Measurements from ENCODE around the gene NFATC1.

Gene NFATC1

GRCh38 chr18:79445696-79446561, 50.2 kb downstream of the NFATC1 start:
- no peak for DNase-seq

GRCh38 chr18:79446931-79447330, 51.2 kb downstream of the NFATC1 start:
- DNase-seq = no peak

DNA sequence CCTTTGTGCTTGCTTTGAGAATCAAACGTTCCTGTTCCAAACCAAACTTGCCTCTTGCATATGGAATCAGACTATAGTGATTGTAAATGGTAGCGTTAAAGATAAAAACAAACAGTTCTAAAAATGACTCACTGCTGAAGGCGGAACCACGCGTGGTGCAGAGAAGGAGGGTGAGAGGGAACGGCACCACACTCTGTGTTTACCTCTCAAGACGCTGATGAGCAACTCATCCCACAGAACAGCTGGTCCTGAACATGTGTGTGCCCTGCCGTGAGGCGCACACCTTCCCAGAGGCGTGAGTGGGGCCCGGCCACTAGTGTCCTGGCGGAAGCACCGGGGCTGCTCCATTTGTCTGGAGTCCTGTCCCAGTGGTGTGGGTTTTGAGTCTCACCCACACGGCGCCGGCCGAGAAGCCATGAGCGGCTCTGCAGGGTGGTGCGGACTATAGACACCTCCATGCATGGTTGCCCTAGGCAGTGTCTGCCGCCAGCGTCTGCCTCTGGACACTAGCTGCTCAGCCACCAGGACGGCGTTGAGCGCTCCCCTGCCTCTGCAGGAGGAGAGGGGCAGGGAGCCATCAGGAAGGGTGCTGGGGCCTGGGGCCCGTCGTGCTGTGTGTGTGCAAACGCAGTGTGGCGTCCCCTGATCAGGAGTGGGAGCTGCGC, 52.1 kb downstream of the NFATC1 start:
- no peak for DNase-seq

DNA sequence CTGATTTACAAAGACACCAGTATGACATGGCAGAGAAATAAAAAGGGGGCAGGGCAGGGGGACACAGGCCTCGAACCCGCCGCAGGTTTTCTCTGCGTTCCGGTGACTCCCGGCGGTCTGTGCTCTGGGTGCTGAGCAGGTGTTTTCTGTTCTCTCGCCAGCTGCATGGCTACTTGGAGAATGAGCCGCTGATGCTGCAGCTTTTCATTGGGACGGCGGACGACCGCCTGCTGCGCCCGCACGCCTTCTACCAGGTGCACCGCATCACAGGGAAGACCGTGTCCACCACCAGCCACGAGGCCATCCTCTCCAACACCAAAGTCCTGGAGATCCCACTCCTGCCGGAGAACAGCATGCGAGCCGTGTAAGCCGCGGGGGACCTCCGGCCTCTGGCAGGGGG, 52.9 kb downstream of the NFATC1 start:
- DNase-seq = no peak

- DNase-seq = no peak
Measured at GRCh38 chr18:79449551-79450288, 54.0 kb downstream of the NFATC1 start.

- DNase-seq = no peak
Measured at GRCh38 chr18:79450289-79451080, 54.8 kb downstream of the NFATC1 start.

- no peak for DNase-seq
Measured at GRCh38 chr18:79451237-79452125, 55.8 kb downstream of the NFATC1 start.

GRCh38 chr18:79452190-79452990, 56.7 kb downstream of the NFATC1 start:
- DNase-seq = no peak

GRCh38 chr18:79452991-79453645, 57.4 kb downstream of the NFATC1 start:
- no peak for DNase-seq

DNA sequence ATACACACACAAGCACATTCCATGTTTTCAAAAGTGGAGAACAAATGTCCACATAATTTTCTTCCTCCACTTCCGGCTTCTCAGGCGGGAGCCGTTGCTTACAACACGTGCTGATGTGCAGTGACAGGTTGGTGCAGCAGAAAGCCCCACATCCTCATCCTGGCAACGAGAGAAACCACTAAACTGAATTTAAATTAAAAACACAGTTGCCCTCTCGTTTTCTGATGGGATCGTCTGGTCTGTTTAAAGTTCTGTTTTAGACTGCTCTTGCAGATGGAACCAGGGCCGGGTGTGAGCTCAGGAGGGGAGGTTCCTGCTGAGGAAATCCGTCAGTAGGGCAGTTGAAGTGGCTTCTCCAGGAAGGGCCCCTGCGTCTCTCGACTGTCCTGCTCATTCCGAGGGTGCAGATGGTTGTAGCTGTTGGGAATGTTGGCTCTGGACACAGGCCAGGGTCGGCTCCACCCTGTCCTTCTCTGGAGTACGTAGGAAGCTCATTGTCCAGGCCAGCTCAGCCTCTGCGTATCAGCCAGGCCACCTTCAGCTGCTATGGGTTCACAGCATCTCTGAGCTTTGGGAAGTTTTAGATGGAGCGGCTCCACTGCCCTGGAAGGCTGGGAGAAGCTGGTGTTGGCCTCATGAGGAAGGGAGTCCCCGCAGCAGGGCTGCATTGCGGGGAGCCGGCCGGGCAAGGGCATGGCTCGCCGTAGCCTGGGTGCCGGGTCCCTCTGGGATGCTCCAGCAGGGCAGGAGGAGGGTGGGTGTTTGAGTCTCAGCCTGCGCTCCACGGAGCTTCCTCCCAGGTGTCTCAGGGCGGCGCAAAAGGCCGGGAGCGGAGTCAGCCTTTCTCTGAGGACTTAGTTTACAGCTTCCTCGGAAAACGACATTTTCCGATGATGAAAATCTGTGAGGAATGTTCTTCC, 58.3 kb downstream of the NFATC1 start:
- DNase-seq = no peak

DNA sequence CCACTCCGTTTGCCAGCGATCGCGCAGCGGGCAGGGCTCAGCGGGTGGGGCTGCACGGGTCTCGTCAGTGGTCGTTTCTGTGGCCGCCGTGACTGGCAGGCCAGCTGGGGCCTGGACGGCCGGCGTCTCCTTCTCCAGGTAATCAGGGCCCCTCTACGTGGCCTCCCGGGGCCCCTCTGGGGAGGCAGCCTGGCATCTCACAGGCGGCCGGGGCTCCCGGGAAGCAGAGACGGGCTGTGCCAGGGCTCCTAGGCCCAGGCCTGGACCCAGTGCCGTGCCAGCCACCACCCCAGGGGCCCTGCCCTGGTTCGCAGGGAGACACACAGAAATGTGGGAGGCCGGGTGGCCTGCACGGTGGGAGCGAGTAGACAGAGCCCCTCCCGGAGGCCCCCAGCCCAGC, 59.5 kb downstream of the NFATC1 start:
- no peak for DNase-seq

GRCh38 chr18:79456105-79456980, 60.6 kb downstream of the NFATC1 start:
- no peak for DNase-seq

DNA sequence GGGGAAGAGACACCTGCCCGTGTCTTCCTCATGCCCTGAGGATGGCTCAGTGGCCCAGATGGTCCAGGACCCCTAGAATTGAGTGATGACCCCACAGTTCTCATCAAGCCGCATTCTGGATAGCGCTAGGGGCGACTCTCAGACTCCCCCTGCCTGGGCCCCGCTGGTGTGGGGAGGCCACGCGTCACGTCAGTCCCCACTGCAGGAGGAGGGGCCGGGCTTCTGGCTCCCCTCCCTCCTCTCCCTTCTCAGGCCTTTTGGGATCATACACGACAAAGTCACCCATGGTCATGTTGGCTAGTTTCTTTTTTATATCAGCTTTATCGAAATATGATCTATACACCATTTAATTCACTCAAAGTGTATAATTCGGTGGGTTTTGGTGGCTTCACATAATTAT, 61.5 kb downstream of the NFATC1 start:
- no peak for DNase-seq

DNA sequence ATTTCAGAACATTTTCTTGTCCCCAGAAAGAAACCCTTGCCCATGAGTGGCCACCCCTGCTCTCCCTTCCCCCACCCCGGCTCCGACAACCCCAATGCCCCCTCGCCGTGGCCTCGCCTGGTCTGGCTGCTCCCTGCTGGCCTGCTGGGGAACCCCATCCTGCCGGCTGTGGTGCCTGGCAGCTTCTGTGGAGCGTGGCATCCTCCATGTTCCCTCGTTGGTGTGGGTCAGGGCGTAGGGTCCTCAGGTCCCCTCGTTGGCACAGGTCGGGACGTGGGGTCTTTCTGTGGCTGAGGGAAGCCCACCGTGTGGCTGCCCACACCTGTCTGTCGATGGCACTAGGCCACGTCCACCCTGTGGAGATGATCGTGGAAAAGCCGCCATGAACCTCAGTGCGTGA, 61.9 kb downstream of the NFATC1 start:
- no peak for DNase-seq

DNA sequence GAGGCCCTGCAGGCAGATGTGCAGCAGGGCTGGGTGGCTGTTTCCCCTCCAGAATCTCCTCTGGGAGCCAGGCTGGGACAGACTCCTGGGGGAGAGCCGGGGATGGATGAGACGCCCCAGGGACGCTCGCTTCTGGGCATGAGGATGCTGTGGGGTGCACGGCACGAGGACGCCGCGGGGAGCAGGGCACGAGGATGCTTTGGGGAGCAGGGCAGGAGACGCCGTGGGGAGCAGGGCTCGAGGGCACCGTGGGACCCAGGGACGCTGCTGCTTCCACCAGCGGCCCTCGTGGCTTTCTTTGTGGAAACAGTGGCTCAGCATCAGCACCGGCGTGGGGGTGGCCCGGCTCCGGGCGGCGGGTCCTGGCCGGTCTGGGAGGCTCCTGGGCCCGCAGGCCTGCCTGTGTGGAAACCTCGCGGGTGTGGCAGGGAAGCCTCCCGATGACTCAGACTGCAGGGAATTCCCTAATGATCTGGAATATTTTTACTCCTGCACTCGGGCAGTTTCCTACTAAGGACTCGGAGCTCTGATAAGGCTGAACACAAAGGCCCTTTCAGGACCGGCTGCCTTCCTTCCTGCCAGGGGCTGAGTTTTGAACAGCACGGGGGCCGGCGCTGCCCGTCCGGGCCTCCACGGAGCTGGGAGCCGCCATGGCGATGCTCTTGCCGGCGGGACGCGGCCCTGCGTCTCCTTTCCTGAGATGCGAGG, 62.6 kb downstream of the NFATC1 start:
- no peak for DNase-seq

DNA sequence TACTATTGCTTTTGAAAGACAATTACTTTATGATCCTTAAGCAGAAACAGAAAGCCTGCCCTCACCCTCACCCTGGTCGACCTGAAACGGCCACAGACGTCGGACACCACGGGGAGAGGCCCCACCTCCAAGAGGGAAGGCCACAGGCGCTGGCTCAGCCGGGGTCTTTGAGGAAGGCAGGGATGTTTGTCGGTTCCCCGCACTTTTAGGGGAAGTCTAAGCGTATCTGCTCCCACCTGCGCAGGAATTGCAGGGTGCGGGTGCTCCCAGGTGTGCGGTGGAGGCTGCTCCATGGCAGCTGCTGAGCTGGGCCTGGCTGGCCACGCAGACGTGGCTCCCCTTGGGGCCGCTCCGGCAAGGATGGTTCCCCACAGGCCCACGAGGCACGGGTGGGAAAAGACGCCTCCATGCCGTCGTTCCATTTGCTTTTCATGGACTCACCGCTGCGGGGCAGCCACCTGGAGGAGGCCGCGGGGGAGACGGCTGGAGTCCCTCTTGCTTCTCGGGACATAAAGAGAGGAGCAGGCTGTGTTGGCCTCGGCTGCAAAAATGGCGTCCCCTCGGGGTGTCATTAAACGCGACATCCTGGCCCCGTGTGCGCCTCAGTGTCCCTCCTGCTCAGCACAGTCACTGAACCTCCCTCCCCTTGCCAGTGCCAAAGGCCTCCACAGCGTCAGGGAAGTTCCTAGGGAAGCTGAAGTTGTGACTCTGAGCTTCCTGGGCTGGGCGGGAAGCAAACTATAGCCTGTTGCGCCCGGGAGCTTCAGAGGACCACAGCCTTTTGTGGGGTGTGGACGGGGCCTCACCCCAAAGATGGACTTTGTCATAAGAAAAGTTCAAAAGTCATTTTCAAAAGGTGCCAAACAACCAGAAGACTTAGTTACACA, 63.4 kb downstream of the NFATC1 start:
- DNase-seq = no peak

Measured in NCI-H82 (cell line).